ENCODE data around the gene MB. TPM values are rescaled to one million over a fixed set of nuclear protein-coding genes. Genes with fewer than 3 reads are reported as not detected.

Gene MB
- total RNA-seq, 1 donor from 2014 or later, result not detected

GRCh38 chr22:35581023-35581413, 36.1 kb downstream of the MB start:
- Mint-ChIP-seq H3K27me3 (ENCODE audit: unreplicated experiment) (peaks cover 2% of the 10 kb centered on the region), H3K36me3 (ENCODE audit: unreplicated experiment) (no peaks in the 10 kb centered on the region), H3K9me3 (ENCODE audit: unreplicated experiment) (no peaks in the 10 kb centered on the region), H3K27ac (ENCODE audit: unreplicated experiment) (no peak overlapping the region), H3K4me1 (ENCODE audit: unreplicated experiment) (peaks cover 2% of the 10 kb centered on the region), H3K4me3 (ENCODE audit: unreplicated experiment) (no peak overlapping the region)
- TF ChIP-seq CTCF (IDR thresholded peaks at IDR 0.05), result no peak
- no peak for DNase-seq (ENCODE audit: extremely low spot score, unreplicated experiment)

GRCh38 chr22:35580351-35581022, 36.6 kb downstream of the MB start:
- Mint-ChIP-seq H3K4me3 (ENCODE audit: unreplicated experiment) (no peak overlapping the region), H3K4me1 (ENCODE audit: unreplicated experiment) (peaks cover 2% of the 10 kb centered on the region), H3K27me3 (ENCODE audit: unreplicated experiment) (peaks cover 2% of the 10 kb centered on the region), H3K27ac (ENCODE audit: unreplicated experiment) (no peak overlapping the region), H3K9me3 (ENCODE audit: unreplicated experiment) (no peaks in the 10 kb centered on the region), H3K36me3 (ENCODE audit: unreplicated experiment) (no peaks in the 10 kb centered on the region)
- no peak for TF ChIP-seq CTCF (IDR thresholded peaks at IDR 0.05)
- no peak for DNase-seq (ENCODE audit: extremely low spot score, unreplicated experiment)

GRCh38 chr22:35578836-35579575, 38.1 kb downstream of the MB start:
- H3K27ac Mint-ChIP-seq (ENCODE audit: unreplicated experiment), result no peak overlapping the region
- no peak overlapping the region for H3K4me3 Mint-ChIP-seq (ENCODE audit: unreplicated experiment)
- DNase-seq (ENCODE audit: extremely low spot score, unreplicated experiment), result no peak
- TF ChIP-seq CTCF (IDR thresholded peaks at IDR 0.05), result no peak
- H3K27me3 Mint-ChIP-seq (ENCODE audit: unreplicated experiment), result peaks cover 5% of the 10 kb centered on the region
- no peaks in the 10 kb centered on the region for H3K36me3 Mint-ChIP-seq (ENCODE audit: unreplicated experiment)
- no peaks in the 10 kb centered on the region for H3K9me3 Mint-ChIP-seq (ENCODE audit: unreplicated experiment)
- peaks cover 2% of the 10 kb centered on the region for H3K4me1 Mint-ChIP-seq (ENCODE audit: unreplicated experiment)

DNA sequence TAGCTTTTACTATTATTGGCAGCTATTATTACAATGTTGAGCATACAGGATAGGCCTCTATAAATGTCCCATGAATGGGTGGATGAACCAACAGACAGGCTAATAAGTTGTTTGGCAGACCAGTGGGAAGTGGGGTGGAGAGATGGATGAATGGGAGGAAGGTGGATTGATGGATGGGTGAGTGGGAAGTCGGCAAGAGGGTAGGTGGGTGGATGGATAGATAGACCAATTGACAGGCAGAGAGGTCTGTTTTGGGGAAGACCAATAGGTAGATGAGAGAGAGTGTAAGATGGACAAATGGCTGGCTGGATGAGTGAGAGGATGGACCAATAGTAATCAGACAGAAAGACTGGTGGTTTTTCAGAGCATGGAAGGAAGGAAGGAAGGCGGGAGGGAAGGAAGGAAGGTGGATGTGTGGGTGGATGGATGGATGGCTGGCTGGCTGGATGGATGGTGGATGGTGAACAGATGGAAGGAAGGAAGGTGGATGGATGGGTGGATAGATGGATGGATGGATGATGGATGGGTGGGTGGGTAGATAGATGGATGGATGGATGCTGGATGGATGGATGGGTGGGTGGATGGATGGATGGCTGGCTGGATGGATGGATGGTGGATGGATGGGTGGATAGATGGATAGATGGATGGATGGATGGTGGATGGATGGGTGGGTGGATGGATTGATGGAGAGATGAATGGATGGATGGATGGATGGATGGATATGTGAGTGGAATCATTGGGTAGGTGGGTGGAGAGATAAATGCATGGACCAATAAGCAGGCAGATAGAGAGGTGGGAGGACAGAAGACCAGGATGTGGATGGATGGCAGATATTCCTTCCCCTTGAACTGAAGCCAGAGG, 39.1 kb downstream of the MB start:
- Mint-ChIP-seq H3K27me3 (ENCODE audit: unreplicated experiment) (peaks cover 3% of the 10 kb centered on the region), H3K4me1 (ENCODE audit: unreplicated experiment) (no peaks in the 10 kb centered on the region), H3K4me3 (ENCODE audit: unreplicated experiment) (no peak overlapping the region), H3K27ac (ENCODE audit: unreplicated experiment) (no peak overlapping the region), H3K9me3 (ENCODE audit: unreplicated experiment) (no peaks in the 10 kb centered on the region), H3K36me3 (ENCODE audit: unreplicated experiment) (no peaks in the 10 kb centered on the region)
- TF ChIP-seq CTCF (IDR thresholded peaks at IDR 0.05), result no peak
- DNase-seq (ENCODE audit: extremely low spot score, unreplicated experiment), result no peak

- Mint-ChIP-seq H3K36me3 (ENCODE audit: unreplicated experiment) (no peaks in the 10 kb centered on the region), H3K27ac (ENCODE audit: unreplicated experiment) (no peak overlapping the region), H3K27me3 (ENCODE audit: unreplicated experiment) (peaks cover 3% of the 10 kb centered on the region), H3K4me1 (ENCODE audit: unreplicated experiment) (no peaks in the 10 kb centered on the region), H3K4me3 (ENCODE audit: unreplicated experiment) (no peak overlapping the region), H3K9me3 (ENCODE audit: unreplicated experiment) (no peaks in the 10 kb centered on the region)
- no peak for TF ChIP-seq CTCF (IDR thresholded peaks at IDR 0.05)
- no peak for DNase-seq (ENCODE audit: extremely low spot score, unreplicated experiment)
Observed at GRCh38 chr22:35576671-35577070, 40.5 kb downstream of the MB start.

Data from osteocyte (in vitro differentiated cells).